ENCODE measurements around the gene LBH. TPM values are rescaled to one million over a fixed set of nuclear protein-coding genes. Genes with fewer than 3 reads are reported as not detected.

The LBH gene
- total RNA-seq, 6 experiments from 2014 or later: 4.3 to 17.6 (median 9.5) TPM

DNA sequence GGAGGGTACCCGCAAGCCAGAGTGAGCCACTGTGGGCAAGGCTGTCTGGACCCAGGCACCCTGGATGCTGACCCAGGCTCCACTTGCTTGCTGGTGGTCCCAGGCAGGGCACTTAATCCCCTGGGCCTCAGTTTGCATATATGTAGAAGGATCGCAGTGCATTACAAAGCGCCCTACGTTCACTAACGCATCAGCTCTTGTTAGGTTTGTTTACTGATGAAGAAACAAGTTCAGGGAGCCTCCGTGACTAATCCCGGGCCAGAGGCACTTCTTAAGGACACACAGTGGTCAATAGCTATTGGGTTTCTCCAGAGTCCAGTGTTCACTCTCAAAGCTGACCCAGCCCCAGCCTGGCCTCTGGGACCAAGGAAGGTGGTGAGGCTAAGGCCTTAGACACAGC is 70.2 kb downstream of the LBH start:
- TF ChIP-seq, protein P1, sequence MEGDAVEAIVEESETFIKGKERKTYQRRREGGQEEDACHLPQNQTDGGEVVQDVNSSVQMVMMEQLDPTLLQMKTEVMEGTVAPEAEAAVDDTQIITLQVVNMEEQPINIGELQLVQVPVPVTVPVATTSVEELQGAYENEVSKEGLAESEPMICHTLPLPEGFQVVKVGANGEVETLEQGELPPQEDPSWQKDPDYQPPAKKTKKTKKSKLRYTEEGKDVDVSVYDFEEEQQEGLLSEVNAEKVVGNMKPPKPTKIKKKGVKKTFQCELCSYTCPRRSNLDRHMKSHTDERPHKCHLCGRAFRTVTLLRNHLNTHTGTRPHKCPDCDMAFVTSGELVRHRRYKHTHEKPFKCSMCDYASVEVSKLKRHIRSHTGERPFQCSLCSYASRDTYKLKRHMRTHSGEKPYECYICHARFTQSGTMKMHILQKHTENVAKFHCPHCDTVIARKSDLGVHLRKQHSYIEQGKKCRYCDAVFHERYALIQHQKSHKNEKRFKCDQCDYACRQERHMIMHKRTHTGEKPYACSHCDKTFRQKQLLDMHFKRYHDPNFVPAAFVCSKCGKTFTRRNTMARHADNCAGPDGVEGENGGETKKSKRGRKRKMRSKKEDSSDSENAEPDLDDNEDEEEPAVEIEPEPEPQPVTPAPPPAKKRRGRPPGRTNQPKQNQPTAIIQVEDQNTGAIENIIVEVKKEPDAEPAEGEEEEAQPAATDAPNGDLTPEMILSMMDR (IDR thresholded peaks at IDR 0.05): no peak
- no peak for TF ChIP-seq POLR2A (IDR thresholded peaks at IDR 0.05)
- H3K27me3 ChIP-seq: no peaks in the 10 kb centered on the region
- no peak overlapping the region for H3K4me3 ChIP-seq
- ATAC-seq (no peak), DNase-seq (no peak)
- H3K9me3 ChIP-seq: no peaks in the 10 kb centered on the region
- H3K36me3 ChIP-seq: no peaks in the 10 kb centered on the region
- intact Hi-C loops (cut with DNase I): no loop called here
- H3K4me1 ChIP-seq: no peaks in the 10 kb centered on the region
- H3K27ac ChIP-seq: no peak overlapping the region
- 44% methylated on average over 3 of the region's 7 CpGs for WGBS (ENCODE audit: insufficient coverage, low coverage, low lambda C conversion rate, missing lambda C conversion rate)

DNA sequence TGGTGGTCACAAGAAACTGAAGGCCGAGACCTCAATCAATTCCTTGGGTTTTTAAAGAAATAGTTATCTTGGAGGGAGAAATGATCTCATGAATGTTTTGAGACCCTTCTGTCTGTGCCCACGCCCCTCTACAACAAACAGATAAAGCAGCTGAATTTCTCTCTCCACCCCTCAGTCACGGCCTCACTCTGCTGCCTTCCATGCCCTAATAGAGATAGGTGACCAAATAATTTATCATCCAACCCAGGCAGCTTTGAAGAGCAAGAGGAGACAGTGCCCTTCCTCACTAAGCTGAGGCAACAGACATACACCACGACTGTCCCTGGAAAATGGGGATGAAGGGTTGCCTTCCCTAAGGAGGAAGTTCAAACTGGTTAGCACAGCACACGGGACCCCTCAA is 71.2 kb downstream of the LBH start:
- DNase-seq: no peak
- ATAC-seq: no peak
- Histone ChIP-seq H3K36me3 (no peaks in the 10 kb centered on the region), H3K4me1 (no peaks in the 10 kb centered on the region), H3K27me3 (no peaks in the 10 kb centered on the region), H3K9me3 (no peaks in the 10 kb centered on the region), H3K27ac (no peak overlapping the region), H3K4me3 (no peak overlapping the region)
- TF ChIP-seq, protein P1 (IDR thresholded peaks at IDR 0.05): no peak
- TF ChIP-seq POLR2A (IDR thresholded peaks at IDR 0.05): no peak
- intact Hi-C loops (cut with DNase I): no loop called here
- WGBS (ENCODE audit: insufficient coverage, low coverage, low lambda C conversion rate, missing lambda C conversion rate): 65% methylated on average over 4 of the region's 5 CpGs

DNA sequence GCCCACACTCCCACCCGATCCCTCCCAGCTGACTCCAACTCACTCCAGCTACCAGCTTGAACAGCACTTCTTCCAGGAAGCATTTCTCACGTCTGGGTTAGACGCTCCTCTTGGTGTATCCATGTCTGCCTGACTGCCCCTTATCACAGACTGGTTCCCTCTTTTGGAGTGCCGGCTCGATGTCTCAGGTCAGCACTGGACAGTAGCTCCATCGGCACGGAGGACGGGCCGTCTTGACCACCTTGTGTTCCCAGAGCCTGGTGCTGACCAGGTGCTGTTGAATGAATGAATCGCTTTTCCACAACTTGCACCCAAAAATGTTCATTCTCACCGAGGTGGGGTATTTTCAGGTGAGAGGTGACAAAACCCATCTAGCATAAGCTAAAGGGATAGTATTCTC is 71.8 kb downstream of the LBH start:
- no peak for TF ChIP-seq POLR2A (IDR thresholded peaks at IDR 0.05)
- TF ChIP-seq, protein P1 (IDR thresholded peaks at IDR 0.05): no peak
- H3K27me3 ChIP-seq: no peaks in the 10 kb centered on the region
- no peaks in the 10 kb centered on the region for H3K36me3 ChIP-seq
- intact Hi-C loops (cut with DNase I): no loop called here
- WGBS (ENCODE audit: insufficient coverage, low coverage, low lambda C conversion rate, missing lambda C conversion rate): 73% methylated on average over 9 of the region's 11 CpGs
- DNase-seq (no peak), ATAC-seq (no peak)
- no peaks in the 10 kb centered on the region for H3K4me1 ChIP-seq
- H3K4me3 ChIP-seq: no peak overlapping the region
- H3K27ac ChIP-seq: no peak overlapping the region
- no peaks in the 10 kb centered on the region for H3K9me3 ChIP-seq

DNA sequence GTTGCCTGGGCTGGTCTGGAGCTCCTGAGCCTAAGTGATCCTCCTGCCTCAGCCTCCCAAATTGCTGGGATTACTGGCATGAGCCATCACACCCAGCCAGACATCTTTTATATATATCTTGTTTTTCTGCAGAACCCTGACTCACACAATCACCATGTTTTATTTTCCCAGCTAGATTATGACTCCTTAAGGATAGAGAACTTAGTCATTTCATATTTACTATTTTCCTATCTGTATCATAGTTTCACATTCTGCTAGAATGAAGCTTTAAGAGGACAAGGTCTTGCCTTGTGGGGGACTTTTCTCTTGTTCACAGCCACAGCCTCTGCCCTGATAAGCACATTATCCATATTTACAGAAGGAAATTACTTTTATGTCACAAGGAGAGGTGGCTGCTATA is 73.9 kb downstream of the LBH start:
- H3K9me3 ChIP-seq: no peaks in the 10 kb centered on the region
- H3K27me3 ChIP-seq: no peaks in the 10 kb centered on the region
- no peaks in the 10 kb centered on the region for H3K36me3 ChIP-seq
- intact Hi-C loops (cut with DNase I): no loop called here
- H3K27ac ChIP-seq: no peak overlapping the region
- TF ChIP-seq POLR2A (IDR thresholded peaks at IDR 0.05): no peak
- TF ChIP-seq, protein P1 (IDR thresholded peaks at IDR 0.05): no peak
- no peaks in the 10 kb centered on the region for H3K4me1 ChIP-seq
- ATAC-seq: no peak
- no peak for DNase-seq
- no peak overlapping the region for H3K4me3 ChIP-seq

DNA sequence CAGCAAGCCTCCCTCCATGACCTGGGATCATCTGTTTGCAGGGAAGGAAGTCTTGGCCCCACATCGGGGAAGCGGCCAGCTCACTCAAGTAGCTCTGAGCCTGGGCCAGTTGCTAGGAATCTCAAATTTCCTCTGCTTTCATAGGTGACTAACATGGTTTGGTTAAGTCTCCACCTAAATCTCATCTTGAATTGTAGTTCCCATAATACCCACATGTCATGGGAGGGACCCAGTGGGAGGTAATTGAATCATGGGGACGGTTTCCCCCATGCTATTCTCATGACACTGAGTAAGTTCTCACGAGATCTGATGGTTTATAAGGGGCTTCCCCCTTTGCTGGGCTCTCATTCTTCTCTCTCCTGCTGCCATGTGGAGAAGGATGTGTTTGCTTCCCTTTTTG is 75.2 kb downstream of the LBH start:
- no peaks in the 10 kb centered on the region for H3K36me3 ChIP-seq
- DNase-seq (no peak), ATAC-seq (no peak)
- H3K4me1 ChIP-seq: no peaks in the 10 kb centered on the region
- H3K27ac ChIP-seq: no peak overlapping the region
- H3K27me3 ChIP-seq: no peaks in the 10 kb centered on the region
- no peaks in the 10 kb centered on the region for H3K9me3 ChIP-seq
- intact Hi-C loops (cut with DNase I): no loop called here
- WGBS (ENCODE audit: insufficient coverage, low coverage, low lambda C conversion rate, missing lambda C conversion rate): 50% methylated on average over 1 of the region's 4 CpGs
- H3K4me3 ChIP-seq: no peak overlapping the region
- no peak for TF ChIP-seq POLR2A (IDR thresholded peaks at IDR 0.05)
- TF ChIP-seq, protein P1 (IDR thresholded peaks at IDR 0.05): no peak

All from right lobe of liver (tissue), 6 donors.